Heart left ventricle (tissue), 16 donors: ENCODE data around the gene LRG1. TPM values are rescaled to one million over a fixed set of nuclear protein-coding genes. Genes with fewer than 3 reads are reported as not detected.

Source experiments
- ATAC-seq, 4 donors: fragments of 200-7000 bp; cut with Tn5 transposase; one replicate each; pipeline ENCODE4 v1.9.1; 2020 to 2022; ENCODE audit warnings: moderate library complexity in 4 of 4, mild to moderate bottlenecking in 3 of 4, moderate number of reproducible peaks in 1 of 4
- DNase-seq, 5 donors: peaks; one replicate each; pipeline ENCODE4 v3.0.0-alpha.2; 2020
- H3K27ac ChIP-seq, 12 donors: fragments of 200-600 bp; sonication (generic) in 4 of 12; one replicate each; pipeline versions ENCODE4 v1.5.0 to v1.8.0; 2016 to 2022; ENCODE audit warnings: mild to moderate bottlenecking in 2 of 12
- H3K27me3 ChIP-seq, 9 donors: fragments of 200-600 bp; sonication (generic) in 2 of 9; one replicate each; pipeline versions ENCODE4 v1.5.1 to v1.8.0; 2016 to 2022; ENCODE audit warnings: mild to moderate bottlenecking in 3 of 9
- H3K36me3 ChIP-seq, 9 donors: fragments of 200-600 bp; sonication (generic) in 2 of 9; one replicate each; pipeline versions ENCODE4 v1.5.0 to v1.8.0; 2018 to 2022; ENCODE audit warnings: mild to moderate bottlenecking in 2 of 9
- H3K4me1 ChIP-seq, 12 donors: fragments of 200-600 bp; sonication (generic) in 4 of 12; one replicate each; pipeline versions ENCODE4 v1.5.0 to v1.8.0; 2016 to 2022; ENCODE audit warnings: mild to moderate bottlenecking in 3 of 12
- H3K4me3 ChIP-seq, 12 donors: fragments of 200-600 bp; sonication (generic) in 4 of 12; one replicate each; pipeline versions ENCODE4 v1.5.0 to v1.8.0; 2017 to 2022; ENCODE audit warnings: mild to moderate bottlenecking in 9 of 12, moderate library complexity in 4 of 12
- H3K9me3 ChIP-seq, 12 donors: fragments of 200-600 bp; sonication (generic) in 4 of 12; one replicate each; pipeline versions ENCODE4 v1.5.0 to v1.8.0; 2016 to 2022; ENCODE audit warnings: mild to moderate bottlenecking in 1 of 12
- POLR2A ChIP-seq, 2 donors: fragments of 450-650 bp; IDR thresholded peaks; one replicate each; pipeline ENCODE4 v1.6.1; 2017; ENCODE audit warnings: antibody characterized with exemption in 2 of 2, mild to moderate bottlenecking in 2 of 2, moderate library complexity in 2 of 2
- WGBS, 4 donors: extraction: QIAGEN DNeasy Blood & Tissue Kit in 2 of 4; methylation state at CpG; one replicate each; pipeline versions ENCODE4 v1.1.5 to v1.1.7; 2013 to 2018; 5-methylcytosine and 5-hydroxymethylcytosine counted together
- intact Hi-C, 10 donors: fragments of 100-400 bp; cut with DNase I; formaldehyde crosslinking; loops; one replicate each; pipeline versions ENCODE4 v1.11.1 to v1.14.2; 2022
- polyA plus RNA-seq, 2 donors: library from polyadenylated mRNA; stranded (reverse); fragments of 200-250 nt; gene quantifications; one replicate each; pipeline ENCODE4 v1.2.3, GENCODE V29; 2013
- total RNA-seq, 9 donors: library from RNA; depleted of rRNA in 2 of 9; stranded (reverse); fragments of >200 nt in 2 of 9; fragmentation: NEBNext Ultra II Directional in 3 of 9; extraction: Animal tissue kit (Norgen Biotek cat#: 25700) in 3 of 9; gene quantifications; one replicate each; pipeline versions ENCODE4 v1.1.0 to v1.2.4, GENCODE V29; 2016 to 2023
- TF ChIP-seq, protein P1 (sequence below), 12 donors: fragments of 200-600 bp; sonication (generic) in 4 of 12; IDR thresholded peaks; one replicate each; pipeline versions ENCODE4 v1.5.0 to v1.8.0; 2018 to 2022; ENCODE audit warnings: antibody characterized with exemption in 12 of 12, mild to moderate bottlenecking in 5 of 12
- donor health status: ischemic (EF 13 %, LVEDD 7.1; RV severe dilation, severe dysfunction).
- donor health status: healthy with polysubstance abuse.
- donor health status: DM: no; HTN: yes; CAD: no.
- donor health status: DM: no; HTN: no; CAD: no.
- donor health status: ischemic (EF 25% LVEDD 6.9; RV normal size, moderate dysfunction).
- donor health status: ischemic (EF 25% LVEDD 5.7; RV mildly dilated, moderate dysfunction).
- donor health status: healthy.
- donor health status: DM: yes; HTN: yes; CAD: no.
- donor health status: ischemic (EF 35%, LVEDD 5.7; RV mildly dilated, moderate dysfunction).
- donor health status: nonischemic (EF 11% LVEDD 7.7; RV severe dilation, severe dysfunction).
- donor health status: DM: yes; HTN: yes; CAD: no.
- donor health status: PGD.
- donor health status: ischemic (EF 29% LVEDD 5.4; RV normal size, mild dysfunction).
- donor health status: nonischemic (EF 23%, LVEDD 6.1; RV moderate dilation, normal function).

Gene LRG1
- total and polyA plus RNA-seq, 11 donors = 0.15 to 1.7 (median 0.35) TPM

DNA sequence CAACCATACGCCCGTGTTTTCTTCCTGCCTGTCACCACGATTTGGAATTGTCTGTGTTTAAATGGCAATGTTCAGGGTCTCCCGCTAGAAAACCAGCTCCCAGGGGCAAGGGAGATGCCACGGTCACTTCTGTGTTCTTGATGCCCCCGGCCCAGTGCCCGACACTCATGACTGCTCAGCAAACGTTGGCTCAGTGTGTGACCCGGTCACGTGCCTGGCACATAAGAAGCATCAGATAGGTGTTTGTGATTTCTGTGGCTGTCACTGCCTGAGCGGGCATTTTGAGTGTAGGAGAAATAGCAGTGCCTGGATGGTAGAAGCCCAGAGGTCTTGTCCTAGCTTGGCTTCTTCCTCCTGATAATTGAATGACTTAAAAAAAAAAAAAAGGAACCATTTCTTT lies 52.3 kb downstream of the LRG1 start:
- intact Hi-C loops = no loop called here

More for the DNA sequence above, 52.3 kb downstream of the LRG1 start:
- Histone ChIP-seq H3K4me3 (no peak overlapping the region), H3K27me3 (no peaks in the 10 kb centered on the region), H3K27ac (no peak overlapping the region), H3K4me1 (no peaks in the 10 kb centered on the region), H3K9me3 (no peaks in the 10 kb centered on the region), H3K36me3 (peaks cover 0 to 71% (median 46%) of the 10 kb centered on the region in 9 donors)
- ATAC-seq (peak in 3 of 4 donors; percentile 56 to 73 (median 69)), DNase-seq (peak in 1 of 5 donors; percentile 9)
- TF ChIP-seq, protein P1, sequence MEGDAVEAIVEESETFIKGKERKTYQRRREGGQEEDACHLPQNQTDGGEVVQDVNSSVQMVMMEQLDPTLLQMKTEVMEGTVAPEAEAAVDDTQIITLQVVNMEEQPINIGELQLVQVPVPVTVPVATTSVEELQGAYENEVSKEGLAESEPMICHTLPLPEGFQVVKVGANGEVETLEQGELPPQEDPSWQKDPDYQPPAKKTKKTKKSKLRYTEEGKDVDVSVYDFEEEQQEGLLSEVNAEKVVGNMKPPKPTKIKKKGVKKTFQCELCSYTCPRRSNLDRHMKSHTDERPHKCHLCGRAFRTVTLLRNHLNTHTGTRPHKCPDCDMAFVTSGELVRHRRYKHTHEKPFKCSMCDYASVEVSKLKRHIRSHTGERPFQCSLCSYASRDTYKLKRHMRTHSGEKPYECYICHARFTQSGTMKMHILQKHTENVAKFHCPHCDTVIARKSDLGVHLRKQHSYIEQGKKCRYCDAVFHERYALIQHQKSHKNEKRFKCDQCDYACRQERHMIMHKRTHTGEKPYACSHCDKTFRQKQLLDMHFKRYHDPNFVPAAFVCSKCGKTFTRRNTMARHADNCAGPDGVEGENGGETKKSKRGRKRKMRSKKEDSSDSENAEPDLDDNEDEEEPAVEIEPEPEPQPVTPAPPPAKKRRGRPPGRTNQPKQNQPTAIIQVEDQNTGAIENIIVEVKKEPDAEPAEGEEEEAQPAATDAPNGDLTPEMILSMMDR (IDR thresholded peaks at IDR 0.05) = no peak
- no peak for TF ChIP-seq POLR2A (IDR thresholded peaks at IDR 0.05)
- WGBS, 4 donors = 57 to 69% (median 64%) methylated on average over 11 of the region's 11 CpGs

Other genes with a start within 250 kb of the LRG1 start
- under 1 TPM in 3 of 9 donors, not detected in 6; 0.20 to 0.67 (median 0.30) TPM for gene TMIGD2, start 237.6 kb downstream of the LRG1 start, total RNA-seq
- gene TMIGD2, start 237.6 kb downstream of the LRG1 start, polyA plus RNA-seq = under 1 TPM in 1 of 2 donors, not detected in 1; 0.06 TPM
- 1 to 10 TPM in 1 of 9 donors, not detected in 8; 1.2 TPM for gene FSD1, start 235.4 kb downstream of the LRG1 start, total RNA-seq
- gene FSD1, start 235.4 kb downstream of the LRG1 start, polyA plus RNA-seq = under 1 TPM in 1 of 2 donors, not detected in 1; 0.04 TPM
- 10 to 100 TPM in 1 of 9 donors, 1 to 10 TPM in 6, under 1 TPM in 2; 0.67 to 14.2 (median 2.1) TPM for gene STAP2, start 201.2 kb downstream of the LRG1 start, total RNA-seq
- 1 to 10 TPM; 1.1 to 1.9 TPM for gene STAP2, start 201.2 kb downstream of the LRG1 start, polyA plus RNA-seq
- gene MPND, start 196.5 kb downstream of the LRG1 start, total RNA-seq = 10 to 100 TPM in 7 of 9 donors, 1 to 10 TPM in 2; 8.2 to 23.7 (median 19.0) TPM
- gene MPND, start 196.5 kb downstream of the LRG1 start, polyA plus RNA-seq = 10 to 100 TPM; 14.4 to 21.9 TPM
- gene SH3GL1, start 139.5 kb downstream of the LRG1 start, total RNA-seq = 10 to 100 TPM; 14.4 to 43.6 (median 22.2) TPM
- gene SH3GL1, start 139.5 kb downstream of the LRG1 start, polyA plus RNA-seq = 10 to 100 TPM; 17.3 to 43.3 TPM
- gene CHAF1A, start 137.4 kb downstream of the LRG1 start, total RNA-seq = 10 to 100 TPM in 1 of 9 donors, 1 to 10 TPM in 8; 3.0 to 10.7 (median 5.5) TPM
- gene CHAF1A, start 137.4 kb downstream of the LRG1 start, polyA plus RNA-seq = 1 to 10 TPM; 2.9 to 5.6 TPM
- gene UBXN6, start 82.2 kb downstream of the LRG1 start, total RNA-seq = 100 to 1,000 TPM in 6 of 9 donors, 10 to 100 TPM in 3; 75.1 to 128 (median 109) TPM
- 100 to 1,000 TPM; 127 to 137 TPM for gene UBXN6, start 82.2 kb downstream of the LRG1 start, polyA plus RNA-seq
- gene HDGFL2, start 67.7 kb downstream of the LRG1 start, total RNA-seq = 100 to 1,000 TPM in 1 of 9 donors, 10 to 100 TPM in 8; 20.8 to 235 (median 29.9) TPM
- gene HDGFL2, start 67.7 kb downstream of the LRG1 start, polyA plus RNA-seq = 10 to 100 TPM; 30.7 to 38.9 TPM
- gene PLIN4, start 21.6 kb downstream of the LRG1 start, total RNA-seq = 100 to 1,000 TPM; 110 to 292 (median 174) TPM
- 100 to 1,000 TPM in 1 of 2 donors, 10 to 100 TPM in 1; 55.5 to 241 TPM for gene PLIN4, start 21.6 kb downstream of the LRG1 start, polyA plus RNA-seq
- 10 to 100 TPM; 26.0 to 88.6 (median 42.7) TPM for gene PLIN5, start 4.8 kb downstream of the LRG1 start, total RNA-seq
- 10 to 100 TPM; 17.5 to 65.0 TPM for gene PLIN5, start 4.8 kb downstream of the LRG1 start, polyA plus RNA-seq
- 10 to 100 TPM in 5 of 9 donors, 1 to 10 TPM in 4; 6.4 to 29.7 (median 10.1) TPM for gene SEMA6B, start 19.6 kb upstream of the LRG1 start, total RNA-seq
- gene SEMA6B, start 19.6 kb upstream of the LRG1 start, polyA plus RNA-seq = 10 to 100 TPM in 1 of 2 donors, 1 to 10 TPM in 1; 6.0 to 16.5 TPM
- 10 to 100 TPM in 1 of 9 donors, 1 to 10 TPM in 8; 2.8 to 15.1 (median 5.8) TPM for gene TNFAIP8L1, start 99.5 kb upstream of the LRG1 start, total RNA-seq
- gene TNFAIP8L1, start 99.5 kb upstream of the LRG1 start, polyA plus RNA-seq = 1 to 10 TPM; 6.1 to 6.2 TPM
- gene MYDGF, start 130.3 kb upstream of the LRG1 start, total RNA-seq = 10 to 100 TPM; 19.1 to 49.1 (median 25.5) TPM
- gene MYDGF, start 130.3 kb upstream of the LRG1 start, polyA plus RNA-seq = 100 to 1,000 TPM in 1 of 2 donors, 10 to 100 TPM in 1; 33.1 to 201 TPM
- gene DPP9, start 183.8 kb upstream of the LRG1 start, total RNA-seq = 10 to 100 TPM; 38.9 to 65.2 (median 47.7) TPM
- 10 to 100 TPM; 30.7 to 59.6 TPM for gene DPP9, start 183.8 kb upstream of the LRG1 start, polyA plus RNA-seq